ENCODE results near the gene TCP1.

- TF ChIP-seq CTCF (IDR thresholded peaks at IDR 0.05 in 2 of 3, conservative IDR thresholded peaks at IDR 0.05 in 1 of 3; ENCODE audit: insufficient read depth in 2 of 3, low read depth in 1 of 3, low read length in 3 of 3) = no peak
- TF ChIP-seq FOXM1 (IDR thresholded peaks at IDR 0.05; ENCODE audit: low read depth) = no peak
- TF ChIP-seq FOXM1 (CRISPR knock-in tag; IDR thresholded peaks at IDR 0.05; ENCODE audit: low read depth) = no peak
- TF ChIP-seq BRF1 (IDR thresholded peaks at IDR 0.05; ENCODE audit: borderline replicate concordance, extremely low read depth, insufficient read length) = no peak
- TF ChIP-seq ZNF174 (CRISPR knock-in tag; IDR thresholded peaks at IDR 0.05) = no peak
- no peak for TF ChIP-seq GABPB1 (CRISPR knock-in tag; IDR thresholded peaks at IDR 0.05)
- TF ChIP-seq TCF7L2 (IDR thresholded peaks at IDR 0.05; ENCODE audit: low read depth, low read length) = no peak
- TF ChIP-seq HLTF (IDR thresholded peaks at IDR 0.05) = no peak
- TF ChIP-seq PURB (CRISPR knock-in tag; IDR thresholded peaks at IDR 0.05; ENCODE audit: low read depth) = no peak
- no peak for TF ChIP-seq POLR2A (conservative IDR thresholded peaks at IDR 0.05)
These were observed 38.7 kb upstream of the TCP1 start for GRCh38 chr6:159828074-159828473.

All from K562 (cell line).